ENCODE measurements around the gene SDCCAG8. TPM values are rescaled to one million over a fixed set of nuclear protein-coding genes. Genes with fewer than 3 reads are reported as not detected.

The SDCCAG8 gene
- total RNA-seq, 2 donors from 2014 or later: 23.2 to 91.0 TPM

- Histone ChIP-seq H3K9me3 (no peaks in the 10 kb centered on the region), H3K36me3 (no peaks in the 10 kb centered on the region), H3K27ac (no peak overlapping the region), H3K27me3 (replicated peaks; ENCODE audit: insufficient read depth) (no peaks in the 10 kb centered on the region), H3K4me3 (no peak overlapping the region), H3K4me1 (ENCODE audit: control insufficient read depth in 1 of 2, low read depth in 2 of 2) (no peaks in the 10 kb centered on the region)
- no peak for DNase-seq (ENCODE audit: low spot score)
- ATAC-seq (ENCODE audit: insufficient number of reproducible peaks, low FRiP score, low read depth): no peak
- TF ChIP-seq CTCF (IDR thresholded peaks at IDR 0.05): no peak
Observed at GRCh38 chr1:243364866-243365265, 109.0 kb downstream of the SDCCAG8 start.

- Histone ChIP-seq H3K27ac (no peak overlapping the region), H3K4me3 (no peak overlapping the region), H3K9me3 (no peaks in the 10 kb centered on the region), H3K36me3 (no peaks in the 10 kb centered on the region), H3K27me3 (replicated peaks; ENCODE audit: insufficient read depth) (no peaks in the 10 kb centered on the region), H3K4me1 (ENCODE audit: control insufficient read depth in 1 of 2, low read depth in 2 of 2) (no peaks in the 10 kb centered on the region)
- no peak for ATAC-seq (ENCODE audit: insufficient number of reproducible peaks, low FRiP score, low read depth)
- no peak for DNase-seq (ENCODE audit: low spot score)
- no peak for TF ChIP-seq CTCF (IDR thresholded peaks at IDR 0.05)
Observed at GRCh38 chr1:243367314-243367713, 111.5 kb downstream of the SDCCAG8 start.

- Histone ChIP-seq H3K4me3 (no peak overlapping the region), H3K9me3 (peaks cover 5% of the 10 kb centered on the region), H3K27ac (no peak overlapping the region), H3K27me3 (replicated peaks; ENCODE audit: insufficient read depth) (no peaks in the 10 kb centered on the region), H3K4me1 (ENCODE audit: control insufficient read depth in 1 of 2, low read depth in 2 of 2) (no peaks in the 10 kb centered on the region), H3K36me3 (peaks cover 4% of the 10 kb centered on the region)
- no peak for TF ChIP-seq CTCF (IDR thresholded peaks at IDR 0.05)
- no peak for ATAC-seq (ENCODE audit: insufficient number of reproducible peaks, low FRiP score, low read depth)
- no peak for DNase-seq (ENCODE audit: low spot score)
Observed at GRCh38 chr1:243374412-243374811, 118.6 kb downstream of the SDCCAG8 start.

GRCh38 chr1:243375596-243375995 is 119.8 kb downstream of the SDCCAG8 start:
- DNase-seq (ENCODE audit: low spot score) (no peak), ATAC-seq (ENCODE audit: insufficient number of reproducible peaks, low FRiP score, low read depth) (no peak)
- H3K9me3 ChIP-seq: peaks cover 5% of the 10 kb centered on the region
- no peaks in the 10 kb centered on the region for H3K4me1 ChIP-seq (ENCODE audit: control insufficient read depth in 1 of 2, low read depth in 2 of 2)
- no peak overlapping the region for H3K4me3 ChIP-seq
- H3K27me3 ChIP-seq (replicated peaks; ENCODE audit: insufficient read depth): no peaks in the 10 kb centered on the region
- H3K27ac ChIP-seq: no peak overlapping the region
- H3K36me3 ChIP-seq: peaks cover 4% of the 10 kb centered on the region
- TF ChIP-seq CTCF (IDR thresholded peaks at IDR 0.05): no peak

- TF ChIP-seq CTCF (IDR thresholded peaks at IDR 0.05): no peak
- Histone ChIP-seq H3K36me3 (peaks cover 7% of the 10 kb centered on the region), H3K27ac (no peak overlapping the region), H3K4me1 (ENCODE audit: control insufficient read depth in 1 of 2, low read depth in 2 of 2) (no peaks in the 10 kb centered on the region), H3K4me3 (no peak overlapping the region), H3K9me3 (peaks cover 5% of the 10 kb centered on the region), H3K27me3 (replicated peaks; ENCODE audit: insufficient read depth) (no peaks in the 10 kb centered on the region)
- DNase-seq (ENCODE audit: low spot score): no peak
- no peak for ATAC-seq (ENCODE audit: insufficient number of reproducible peaks, low FRiP score, low read depth)
Observed at GRCh38 chr1:243378669-243379068, 122.8 kb downstream of the SDCCAG8 start.

All from thoracic aorta (tissue), 2 donors.